ENCODE data around the gene DCUN1D1.

Gene DCUN1D1

GRCh38 chr3:182957676-182958266 is 22.6 kb downstream of the DCUN1D1 start:
- DNase-seq (ENCODE audit: low spot score) = no peak
- in situ Hi-C loops (cut with MboI; ENCODE audit: low sequenced_read_pairs, unreplicated experiment) = no loop called here
- TF ChIP-seq, protein P1, sequence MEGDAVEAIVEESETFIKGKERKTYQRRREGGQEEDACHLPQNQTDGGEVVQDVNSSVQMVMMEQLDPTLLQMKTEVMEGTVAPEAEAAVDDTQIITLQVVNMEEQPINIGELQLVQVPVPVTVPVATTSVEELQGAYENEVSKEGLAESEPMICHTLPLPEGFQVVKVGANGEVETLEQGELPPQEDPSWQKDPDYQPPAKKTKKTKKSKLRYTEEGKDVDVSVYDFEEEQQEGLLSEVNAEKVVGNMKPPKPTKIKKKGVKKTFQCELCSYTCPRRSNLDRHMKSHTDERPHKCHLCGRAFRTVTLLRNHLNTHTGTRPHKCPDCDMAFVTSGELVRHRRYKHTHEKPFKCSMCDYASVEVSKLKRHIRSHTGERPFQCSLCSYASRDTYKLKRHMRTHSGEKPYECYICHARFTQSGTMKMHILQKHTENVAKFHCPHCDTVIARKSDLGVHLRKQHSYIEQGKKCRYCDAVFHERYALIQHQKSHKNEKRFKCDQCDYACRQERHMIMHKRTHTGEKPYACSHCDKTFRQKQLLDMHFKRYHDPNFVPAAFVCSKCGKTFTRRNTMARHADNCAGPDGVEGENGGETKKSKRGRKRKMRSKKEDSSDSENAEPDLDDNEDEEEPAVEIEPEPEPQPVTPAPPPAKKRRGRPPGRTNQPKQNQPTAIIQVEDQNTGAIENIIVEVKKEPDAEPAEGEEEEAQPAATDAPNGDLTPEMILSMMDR (IDR thresholded peaks at IDR 0.05; ENCODE audit: borderline replicate concordance, control extremely low read depth, extremely low read depth, insufficient read depth, missing control alignments) = no peak

DNA sequence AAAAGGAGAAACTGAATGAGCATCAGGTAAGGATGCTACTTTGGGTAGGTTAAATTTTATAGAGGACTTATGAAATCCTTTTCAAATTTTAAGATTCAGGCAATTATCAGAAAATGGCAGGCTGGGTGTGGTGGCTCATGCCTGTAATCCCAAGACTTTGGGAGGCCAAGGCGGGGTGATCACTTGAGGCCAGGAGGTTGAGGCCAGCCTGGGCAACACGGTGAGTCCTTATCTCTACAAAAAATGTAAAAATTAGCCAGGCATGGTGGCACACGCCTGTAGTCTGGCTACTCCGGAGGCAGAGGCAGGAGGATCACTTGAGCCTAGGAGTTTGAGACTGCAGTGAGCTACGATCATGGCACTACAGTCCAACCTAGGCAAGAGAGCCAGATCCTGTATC is 23.1 kb downstream of the DCUN1D1 start:
- in situ Hi-C loops (cut with MboI; ENCODE audit: low sequenced_read_pairs, unreplicated experiment) = no loop called here
- TF ChIP-seq, protein P1 (IDR thresholded peaks at IDR 0.05; ENCODE audit: borderline replicate concordance, control extremely low read depth, extremely low read depth, insufficient read depth, missing control alignments) = no peak
- no peak for DNase-seq (ENCODE audit: low spot score)

DNA sequence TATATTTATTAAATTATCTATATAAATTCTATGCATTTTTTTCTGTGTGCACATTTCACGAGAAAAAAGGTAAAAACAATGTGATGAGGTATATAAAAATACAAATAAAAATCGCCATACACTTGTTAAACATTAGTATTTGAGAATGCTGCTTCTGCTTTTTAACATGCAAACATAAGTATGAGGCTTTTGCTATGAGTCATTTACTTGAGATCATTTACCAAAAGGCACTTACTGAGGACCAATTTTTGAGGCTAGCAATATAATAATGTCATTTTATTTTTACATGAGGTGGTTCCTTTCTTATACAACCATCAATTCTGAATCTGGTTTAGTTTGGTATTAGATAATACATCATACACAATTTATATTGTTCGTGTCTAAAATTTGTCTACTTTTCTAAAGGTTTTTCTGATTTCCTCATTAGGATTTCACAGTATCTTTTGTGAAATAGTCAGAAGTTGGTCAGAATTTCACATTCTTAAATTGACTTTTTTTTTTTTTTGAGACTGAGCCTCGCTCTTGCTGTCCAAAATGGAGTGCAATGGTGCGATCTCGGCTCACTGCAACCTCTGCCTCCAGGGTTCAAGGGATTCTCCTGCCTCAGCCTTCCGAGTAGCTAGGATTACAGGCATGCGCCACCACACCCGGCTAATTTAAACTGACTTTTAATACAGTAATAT is 25.6 kb downstream of the DCUN1D1 start:
- peak; percentile 44 for DNase-seq (ENCODE audit: low spot score)
- TF ChIP-seq, protein P1 (IDR thresholded peaks at IDR 0.05; ENCODE audit: borderline replicate concordance, control extremely low read depth, extremely low read depth, insufficient read depth, missing control alignments) = no peak
- in situ Hi-C loops (cut with MboI; ENCODE audit: low sequenced_read_pairs, unreplicated experiment) = no loop called here

- TF ChIP-seq, protein P1 (IDR thresholded peaks at IDR 0.05; ENCODE audit: borderline replicate concordance, control extremely low read depth, extremely low read depth, insufficient read depth, missing control alignments) = no peak
- in situ Hi-C loops (cut with MboI; ENCODE audit: low sequenced_read_pairs, unreplicated experiment) = no loop called here
- DNase-seq (ENCODE audit: low spot score) = no peak
Observed at GRCh38 chr3:182949688-182950087, 30.6 kb downstream of the DCUN1D1 start.

DNA sequence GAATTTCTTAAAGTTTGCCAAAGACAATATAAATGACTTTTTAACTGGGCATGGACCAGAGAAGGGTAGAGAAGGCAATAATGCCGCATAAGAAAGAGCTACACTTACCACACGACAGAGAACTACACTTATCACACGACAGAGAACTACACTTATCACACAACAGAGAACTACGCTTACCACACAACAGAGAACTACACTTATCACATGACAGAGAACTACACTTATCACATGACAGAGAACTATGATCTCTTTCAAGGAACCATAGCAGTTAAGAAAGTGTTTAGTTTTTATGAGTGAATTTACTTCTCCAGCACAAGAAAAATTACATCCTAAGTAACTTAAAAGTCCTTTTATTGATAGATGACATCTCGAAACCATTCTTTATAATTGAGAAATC is 32.0 kb downstream of the DCUN1D1 start:
- TF ChIP-seq, protein P1 (IDR thresholded peaks at IDR 0.05; ENCODE audit: borderline replicate concordance, control extremely low read depth, extremely low read depth, insufficient read depth, missing control alignments) = no peak
- in situ Hi-C loops (cut with MboI; ENCODE audit: low sequenced_read_pairs, unreplicated experiment) = no loop called here
- DNase-seq (ENCODE audit: low spot score) = no peak

- in situ Hi-C loops (cut with MboI; ENCODE audit: low sequenced_read_pairs, unreplicated experiment) = no loop called here
- DNase-seq (ENCODE audit: low spot score) = no peak
- TF ChIP-seq, protein P1 (IDR thresholded peaks at IDR 0.05; ENCODE audit: borderline replicate concordance, control extremely low read depth, extremely low read depth, insufficient read depth, missing control alignments) = no peak
Observed at GRCh38 chr3:182947888-182948287, 32.5 kb downstream of the DCUN1D1 start.

Data from GM13976 (cell line).